HG03378 (cell line): Measurements from ENCODE around the gene GOLGA6L22.
"Not testable (repeated sequence)": the region's sequence is repeated elsewhere in the genome, so short reads cannot be mapped to it uniquely, and the experiment has no call there.

ENCODE experiments used
- ATAC-seq: cut with Tn5 transposase; IDR thresholded peaks from one replicate; pipeline ENCODE4 v1.9.1; 2021; ENCODE audit warnings: mild to moderate bottlenecking, moderate library complexity; ENCODE audit not compliant: unreplicated experiment

Gene GOLGA6L22, protein sequence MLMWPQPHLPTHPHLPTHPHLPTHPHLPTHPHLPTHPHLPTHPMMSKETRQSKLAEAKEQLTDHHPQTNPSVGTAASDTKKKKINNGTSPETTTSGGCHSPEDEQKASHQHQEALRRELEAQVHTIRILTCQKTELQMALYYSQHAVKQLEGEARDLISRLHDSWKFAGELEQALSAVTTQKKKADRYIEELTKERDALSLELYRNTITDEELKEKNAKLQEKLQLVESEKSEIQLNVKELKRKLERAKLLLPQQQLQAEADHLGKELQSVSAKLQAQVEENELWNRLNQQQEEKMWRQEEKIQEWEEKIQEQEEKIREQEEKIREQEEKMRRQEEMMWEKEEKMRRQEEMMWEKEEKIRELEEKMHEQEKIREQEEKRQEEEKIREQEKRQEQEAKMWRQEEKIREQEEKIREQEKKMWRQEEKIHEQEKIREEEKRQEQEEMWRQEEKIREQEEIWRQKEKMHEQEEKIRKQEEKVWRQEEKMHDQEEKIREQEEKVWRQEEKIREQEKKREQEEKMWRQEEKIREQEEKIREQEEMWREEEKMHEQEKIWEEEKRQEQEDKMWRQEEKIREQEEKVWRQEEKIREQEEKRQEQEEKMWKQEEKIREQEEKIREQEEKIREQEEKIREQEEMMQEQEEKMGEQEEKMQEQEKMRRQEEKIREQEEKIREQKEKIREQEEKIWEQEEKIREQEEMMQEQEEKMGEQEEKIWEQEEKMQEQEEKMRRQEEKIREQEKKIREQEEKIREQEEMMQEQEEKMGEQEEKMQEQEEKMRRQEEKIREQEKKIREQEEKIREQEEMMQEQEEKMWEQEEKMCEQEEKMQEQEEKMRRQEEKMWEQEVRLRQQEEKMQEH

GRCh38 chr15:22458603-22459002, at the start of gene GOLGA6L22:
TSS of gene GOLGA6L22 (plus strand) at chr15:22458903. CDS start at chr15:22458994, 91 bp downstream.
- not testable (repeated sequence) for ATAC-seq

- not testable (repeated sequence) for ATAC-seq
Observed at GRCh38 chr15:22417288-22417687, 41.4 kb upstream of the GOLGA6L22 start.

DNA sequence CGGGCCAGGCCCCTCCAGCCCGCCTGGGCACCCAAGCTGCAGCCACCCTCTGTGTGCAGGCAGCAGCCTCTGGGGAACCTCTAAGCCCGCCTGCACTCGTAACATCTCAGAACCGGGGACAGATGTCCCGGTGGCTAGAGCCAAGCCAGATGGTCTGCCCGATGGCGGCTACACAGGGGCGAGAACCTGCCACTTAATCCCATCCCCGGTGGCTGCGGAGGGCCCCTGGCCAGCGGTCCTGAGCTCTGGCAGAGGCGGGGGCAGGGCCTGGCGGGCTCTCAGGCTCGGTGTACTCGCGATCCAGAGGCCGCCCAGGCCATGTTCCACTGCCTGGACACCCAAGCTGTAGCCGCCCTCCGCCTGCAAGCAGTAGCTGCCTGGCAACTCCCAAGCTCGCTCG, 40.9 kb upstream of the GOLGA6L22 start:
- ATAC-seq = not testable (repeated sequence)

DNA sequence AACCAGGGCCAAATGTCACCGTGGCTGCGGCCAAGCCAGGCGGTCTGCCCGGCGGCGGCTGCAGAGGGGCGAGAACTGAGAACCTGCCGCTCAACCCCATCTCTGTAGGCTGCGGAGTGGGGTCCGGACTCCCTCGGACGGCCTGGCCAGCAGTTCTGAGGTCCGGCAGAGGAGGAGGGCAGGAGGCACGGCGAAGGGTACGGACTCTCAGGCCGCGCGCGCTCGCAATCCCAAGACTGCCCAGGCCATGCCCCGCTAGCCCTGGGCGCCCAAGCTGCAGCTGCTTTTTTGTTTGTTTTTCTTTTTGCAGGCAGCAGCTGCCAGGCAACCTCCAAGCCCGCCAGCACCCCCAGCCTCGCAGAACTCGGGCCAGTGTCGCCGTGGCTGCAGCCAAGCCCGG, 40.5 kb upstream of the GOLGA6L22 start:
- not testable (repeated sequence) for ATAC-seq

GRCh38 chr15:22418666-22419065, 40.0 kb upstream of the GOLGA6L22 start:
- ATAC-seq = not testable (repeated sequence)

- ATAC-seq = not testable (repeated sequence)
Observed at GRCh38 chr15:22420340-22420739, 38.4 kb upstream of the GOLGA6L22 start.

GRCh38 chr15:22429426-22429825, 29.3 kb upstream of the GOLGA6L22 start:
- not testable (repeated sequence) for ATAC-seq

DNA sequence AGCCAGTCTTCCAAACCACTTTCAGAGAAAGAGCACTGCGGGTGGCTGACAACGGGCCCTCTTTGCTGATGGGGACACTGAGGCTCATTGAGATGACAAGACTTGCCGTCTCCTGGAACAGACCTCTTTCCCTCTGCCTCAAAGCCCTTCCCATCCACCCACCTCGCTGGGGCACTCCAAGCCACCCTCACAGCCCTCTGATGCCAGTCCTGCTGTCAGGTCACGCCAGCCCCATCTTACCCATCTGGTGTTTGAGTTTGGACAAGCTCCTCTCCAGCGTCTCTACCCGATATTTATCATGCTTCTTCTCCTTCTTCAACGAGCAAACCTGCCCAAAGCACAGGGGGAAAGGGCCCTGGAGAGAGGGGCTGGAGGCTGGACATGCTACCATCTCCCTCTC, 27.0 kb upstream of the GOLGA6L22 start:
- not testable (repeated sequence) for ATAC-seq

DNA sequence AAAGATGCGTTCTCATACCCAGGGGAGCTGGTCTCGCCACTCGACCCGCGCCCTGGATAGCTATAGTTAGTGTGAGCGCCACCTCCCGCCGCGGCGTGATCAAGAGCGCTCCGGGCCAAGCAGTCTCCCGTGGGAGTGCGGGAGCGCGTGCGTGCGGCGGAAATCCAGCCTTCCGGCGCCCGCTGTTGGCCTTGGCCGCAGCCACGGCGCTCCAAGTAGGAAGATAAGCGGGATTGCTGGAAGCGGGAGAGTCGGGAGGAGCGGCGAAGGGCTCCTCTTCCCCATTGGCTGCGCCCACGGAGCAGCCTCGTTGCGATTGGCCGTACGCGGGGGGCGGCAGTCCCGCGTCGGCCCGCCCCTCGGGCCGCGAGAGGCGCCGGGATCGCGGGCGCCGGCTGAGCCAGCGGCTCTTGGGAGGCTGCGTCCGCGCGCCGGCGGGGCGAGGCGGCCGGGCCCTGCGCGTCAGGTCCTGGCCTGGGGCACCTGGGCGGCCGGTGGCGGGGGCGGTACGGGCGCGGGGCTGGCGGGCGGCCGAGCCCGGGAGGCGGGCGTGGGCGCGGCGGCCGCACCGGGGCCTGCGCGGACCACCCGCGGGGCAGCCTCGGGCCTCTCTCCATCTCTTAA, 35.9 kb downstream of the GOLGA6L22 start:
- not testable (repeated sequence) for ATAC-seq

GRCh38 chr15:22497200-22497599, 38.5 kb downstream of the GOLGA6L22 start:
- ATAC-seq = not testable (repeated sequence)

DNA sequence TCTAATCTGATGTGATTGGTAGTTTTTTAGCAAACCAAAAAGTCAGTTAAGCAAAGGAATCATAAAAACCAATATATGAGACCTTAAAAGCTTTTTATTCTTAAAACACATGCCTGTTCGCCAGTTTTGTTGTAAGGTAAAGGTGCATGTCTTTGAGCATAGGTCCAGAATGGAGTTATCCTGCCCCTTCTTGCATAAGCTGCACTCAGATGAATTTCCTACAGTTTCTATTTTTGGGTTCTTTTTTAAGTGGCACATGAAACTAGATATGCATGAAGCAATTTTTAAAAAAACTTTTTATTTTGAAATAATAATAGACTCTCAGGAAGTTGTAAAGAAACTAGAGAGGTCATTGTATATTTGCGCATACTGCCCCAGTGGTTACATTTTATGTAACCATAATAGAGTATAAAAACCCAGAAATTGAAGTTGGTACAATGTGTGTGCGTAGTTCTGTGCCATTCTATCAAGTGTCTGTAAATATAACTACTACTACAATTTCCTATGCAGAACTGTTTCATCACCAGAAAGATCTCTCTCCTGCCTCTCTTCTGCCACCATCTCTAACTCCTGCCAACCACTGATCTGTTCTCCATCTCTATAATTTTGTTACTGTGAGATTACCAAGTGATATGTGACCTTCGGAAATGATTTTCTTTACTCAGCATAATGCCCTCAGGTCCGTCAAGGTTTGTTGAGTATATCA, 39.7 kb downstream of the GOLGA6L22 start:
- not testable (repeated sequence) for ATAC-seq

DNA sequence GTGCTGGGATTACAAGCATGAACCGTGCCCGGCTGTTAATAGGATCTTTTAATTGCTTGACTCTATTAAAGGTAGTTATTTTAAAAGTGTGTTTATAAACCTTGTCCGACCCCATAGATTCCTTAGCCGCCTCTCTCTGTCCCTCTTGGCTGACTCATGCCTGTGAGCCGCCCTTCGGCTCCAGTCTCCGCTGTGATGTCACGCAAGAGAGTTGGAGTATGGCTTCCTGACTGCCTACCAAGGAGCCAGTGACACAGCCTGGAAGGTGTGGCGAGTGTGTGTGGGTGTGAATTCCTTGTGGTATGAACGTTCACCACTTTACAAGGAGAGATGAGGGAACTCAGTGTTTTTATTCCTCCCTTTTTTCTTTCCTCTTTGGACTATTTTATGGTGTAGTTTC, 43.6 kb downstream of the GOLGA6L22 start:
- not testable (repeated sequence) for ATAC-seq

- ATAC-seq = not testable (repeated sequence)
Observed at GRCh38 chr15:22506959-22507358, 48.3 kb downstream of the GOLGA6L22 start.

- not testable (repeated sequence) for ATAC-seq
Observed at GRCh38 chr15:22516140-22516539, 57.4 kb downstream of the GOLGA6L22 start.
